Right lobe of liver (tissue), 4 donors: ENCODE results near the gene HDGF.

Experiments
- CTCF ChIP-seq, 4 donors: fragments of 200-600 bp in 3 of 4; fragments of 450-650 bp in 1 of 4; IDR thresholded peaks; one replicate each; pipeline versions ENCODE4 v1.5.1 to v1.8.0; 2016 to 2022; ENCODE audit warnings: antibody characterized with exemption in 4 of 4, mild to moderate bottlenecking in 2 of 4
- POLR2A ChIP-seq: fragments of 450-650 bp; IDR thresholded peaks from one replicate; pipeline ENCODE4 v1.6.1; 2017; ENCODE audit warnings: antibody characterized with exemption, mild to moderate bottlenecking
- donor health status: DM: no; HTN: no; CAD: no.
- donor health status: DM: no; HTN: no; CAD: no.
- donor health status: DM: no; HTN: yes; CAD: no.

GRCh38 chr1:156693848-156694689 is 57.4 kb downstream of the HDGF start:
- TF ChIP-seq CTCF (IDR thresholded peaks at IDR 0.05) (no peak), POLR2A (no peak)
